Fibroblast of pulmonary artery (primary cell): ENCODE measurements around the gene C12orf75.

ENCODE experiments used
- DNase-seq: peaks from one replicate; pipeline ENCODE4 v3.0.0-alpha.2; 2010; ENCODE audit warnings: low read depth
- H3K4me3 ChIP-seq: replicated peaks from 2 replicates; pipeline ENCODE4 v1.5.1; 2011; ENCODE audit warnings: low read depth, mild to moderate bottlenecking, control low read depth, low read length, moderate library complexity
- TF ChIP-seq, protein P1 (sequence below): IDR thresholded peaks from 2 replicates; pipeline ENCODE4 v1.5.1; 2011; ENCODE audit warnings: mild to moderate bottlenecking, control low read depth, low read length, inconsistent platforms; ENCODE audit errors: missing control alignments

The C12orf75 gene

DNA sequence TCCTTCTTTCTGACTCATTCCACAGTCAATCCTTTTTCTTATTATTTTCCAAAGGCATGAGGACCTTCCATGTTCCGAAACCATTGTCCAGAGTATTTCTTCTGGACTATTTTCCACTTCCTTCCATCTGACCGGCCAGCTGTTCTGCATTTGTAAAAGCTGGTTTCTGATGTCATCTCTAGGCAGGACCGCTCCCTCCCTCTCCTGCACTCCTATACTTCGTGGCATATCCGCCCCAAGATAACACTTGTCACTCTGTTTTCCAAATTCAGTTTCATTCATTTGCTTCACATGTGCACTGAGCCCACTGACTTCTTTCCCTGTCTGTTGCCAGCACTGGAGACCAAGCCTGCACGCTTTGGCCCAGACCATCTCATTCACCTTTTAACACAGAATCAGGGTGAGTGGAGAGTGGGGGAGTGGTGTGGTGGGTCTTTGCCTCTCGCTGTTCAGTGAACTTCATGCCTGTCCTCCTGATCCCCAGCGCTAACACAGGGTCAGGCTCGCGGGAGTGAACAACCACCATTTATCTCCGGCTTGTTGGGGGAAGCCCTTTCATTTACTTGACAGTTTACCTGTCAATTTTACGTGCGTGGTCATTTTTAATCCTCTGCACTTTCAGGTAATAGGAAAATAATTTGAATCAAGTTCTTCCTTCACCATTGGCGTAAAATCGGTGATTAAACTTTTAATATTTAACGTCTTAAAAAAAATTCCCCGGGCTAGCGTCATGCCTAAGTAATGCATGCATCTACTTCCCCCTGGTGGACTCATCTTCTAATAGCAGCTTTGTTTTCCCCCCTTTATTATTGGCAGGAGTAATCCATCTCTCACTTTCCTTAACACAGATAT is 52.5 kb downstream of the C12orf75 start:
- TF ChIP-seq, protein P1, sequence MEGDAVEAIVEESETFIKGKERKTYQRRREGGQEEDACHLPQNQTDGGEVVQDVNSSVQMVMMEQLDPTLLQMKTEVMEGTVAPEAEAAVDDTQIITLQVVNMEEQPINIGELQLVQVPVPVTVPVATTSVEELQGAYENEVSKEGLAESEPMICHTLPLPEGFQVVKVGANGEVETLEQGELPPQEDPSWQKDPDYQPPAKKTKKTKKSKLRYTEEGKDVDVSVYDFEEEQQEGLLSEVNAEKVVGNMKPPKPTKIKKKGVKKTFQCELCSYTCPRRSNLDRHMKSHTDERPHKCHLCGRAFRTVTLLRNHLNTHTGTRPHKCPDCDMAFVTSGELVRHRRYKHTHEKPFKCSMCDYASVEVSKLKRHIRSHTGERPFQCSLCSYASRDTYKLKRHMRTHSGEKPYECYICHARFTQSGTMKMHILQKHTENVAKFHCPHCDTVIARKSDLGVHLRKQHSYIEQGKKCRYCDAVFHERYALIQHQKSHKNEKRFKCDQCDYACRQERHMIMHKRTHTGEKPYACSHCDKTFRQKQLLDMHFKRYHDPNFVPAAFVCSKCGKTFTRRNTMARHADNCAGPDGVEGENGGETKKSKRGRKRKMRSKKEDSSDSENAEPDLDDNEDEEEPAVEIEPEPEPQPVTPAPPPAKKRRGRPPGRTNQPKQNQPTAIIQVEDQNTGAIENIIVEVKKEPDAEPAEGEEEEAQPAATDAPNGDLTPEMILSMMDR = peak; percentile 79
- peak; percentile 86 for DNase-seq
- H3K4me3 ChIP-seq = peak overlapping the region; percentile 49

GRCh38 chr12:105384220-105384619 is 53.7 kb downstream of the C12orf75 start:
- TF ChIP-seq, protein P1 = no peak

DNA sequence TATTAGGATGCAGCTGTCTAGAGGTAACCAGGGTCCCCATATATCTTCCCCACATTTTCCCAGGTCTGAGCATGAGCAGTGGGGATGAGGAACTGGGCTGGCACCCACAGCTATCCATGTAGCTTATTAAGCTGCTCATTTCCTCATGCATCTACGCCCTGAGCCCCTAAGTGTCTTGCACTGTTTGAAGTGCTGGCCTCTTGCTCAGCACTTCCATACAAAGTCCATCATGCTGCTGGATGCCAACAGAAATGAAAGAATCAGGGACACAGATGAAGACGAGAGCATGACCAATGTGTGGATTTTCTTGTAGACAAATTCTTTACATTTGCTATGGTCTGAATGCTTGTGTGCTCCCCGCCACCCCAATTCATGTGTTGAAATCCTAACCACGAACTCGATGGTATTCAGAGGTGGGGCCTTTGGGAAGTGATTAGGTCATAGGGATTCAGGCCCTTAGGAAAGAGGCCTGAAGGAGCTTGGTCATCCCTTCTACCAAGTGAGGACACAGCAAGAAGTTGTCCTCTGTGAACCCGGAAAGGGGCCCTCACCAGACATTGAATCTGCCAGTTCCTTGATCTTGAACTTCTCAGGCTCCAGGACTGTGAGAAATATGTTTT is 54.5 kb downstream of the C12orf75 start:
- TF ChIP-seq, protein P1 = no peak
- DNase-seq = peak; percentile 13
- no peak overlapping the region for H3K4me3 ChIP-seq

More at GRCh38 chr12:105384220-105384619, 53.7 kb downstream of the C12orf75 start:
- H3K4me3 ChIP-seq = no peak overlapping the region
- no peak for DNase-seq

- H3K4me3 ChIP-seq = no peak overlapping the region
- DNase-seq = no peak
- TF ChIP-seq, protein P1 = no peak
Observed at GRCh38 chr12:105386431-105386830, 55.9 kb downstream of the C12orf75 start.

DNA sequence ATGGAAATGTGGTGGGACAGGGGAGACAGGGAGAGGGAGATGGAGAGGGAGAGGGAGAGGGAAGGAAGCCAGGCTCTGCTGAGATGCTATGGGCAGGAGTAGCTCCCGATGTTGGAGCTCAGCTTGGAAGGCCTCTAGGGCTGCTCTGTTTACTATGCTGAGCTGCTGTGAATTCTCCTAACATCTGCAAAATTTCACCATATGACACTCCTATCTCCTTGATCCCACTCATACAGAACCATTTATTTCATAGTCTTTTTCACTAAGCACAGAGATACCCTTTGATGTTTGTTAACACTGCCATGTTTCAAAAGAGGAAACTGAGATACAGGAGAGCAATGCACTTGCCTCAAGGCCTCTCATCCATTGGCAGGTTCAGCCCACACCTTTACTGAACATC is 60.7 kb downstream of the C12orf75 start:
- no peak overlapping the region for H3K4me3 ChIP-seq
- TF ChIP-seq, protein P1 = no peak
- DNase-seq = no peak

DNA sequence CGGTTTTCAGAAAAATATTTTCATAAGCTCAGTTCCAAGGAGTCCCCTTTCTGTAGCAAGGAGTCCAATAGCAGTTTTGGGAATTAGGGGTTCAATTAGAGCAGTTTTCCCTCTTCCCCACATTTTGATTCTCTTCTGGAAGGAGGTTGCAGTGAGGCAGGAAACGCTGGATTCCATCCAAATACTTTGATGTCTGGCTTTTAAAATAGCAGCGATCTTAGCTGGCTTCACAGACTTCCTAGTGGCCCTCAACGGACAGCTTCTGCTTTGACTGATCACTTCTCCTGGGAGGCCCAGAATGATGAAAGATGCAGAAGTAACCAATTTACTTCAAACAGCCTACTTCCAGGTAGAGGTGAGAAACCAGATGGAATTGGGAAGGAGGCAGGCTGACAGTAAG is 63.1 kb downstream of the C12orf75 start:
- TF ChIP-seq, protein P1 = no peak
- no peak overlapping the region for H3K4me3 ChIP-seq
- peak; percentile 55 for DNase-seq
